Epithelial cell of esophagus (primary cell): ENCODE measurements around the gene ARHGEF1.

Experiments used
- DNase-seq: peaks from one replicate; pipeline ENCODE4 v3.0.0; 2010; ENCODE audit warnings: low read depth
- H3K4me3 ChIP-seq: 2 replicates; pipeline ENCODE4 v1.5.1; 2011; ENCODE audit warnings: mild to moderate bottlenecking, low read length, control low read depth
- CTCF ChIP-seq: IDR thresholded peaks from 2 replicates; pipeline ENCODE4 v1.5.1; 2011; ENCODE audit warnings: low read depth, mild to moderate bottlenecking, low read length, control low read depth, inconsistent platforms; ENCODE audit not compliant: insufficient read depth; ENCODE audit errors: missing control alignments

ARHGEF1 gene

GRCh38 chr19:41925208-41926003 lies 42.4 kb downstream of the ARHGEF1 start:
- H3K4me3 ChIP-seq = no peak overlapping the region
- TF ChIP-seq CTCF = no peak
- DNase-seq = no peak

GRCh38 chr19:41926028-41926762 lies 43.2 kb downstream of the ARHGEF1 start:
- TF ChIP-seq CTCF = no peak
- H3K4me3 ChIP-seq = no peak overlapping the region
- no peak for DNase-seq

- H3K4me3 ChIP-seq = no peak overlapping the region
- TF ChIP-seq CTCF = no peak
- DNase-seq = no peak
Observed at GRCh38 chr19:41926763-41927496, 43.9 kb downstream of the ARHGEF1 start.

GRCh38 chr19:41927497-41928192 lies 44.7 kb downstream of the ARHGEF1 start:
- H3K4me3 ChIP-seq = peak overlapping the region; percentile 18
- DNase-seq = no peak
- TF ChIP-seq CTCF = no peak

GRCh38 chr19:41928221-41928683 lies 45.3 kb downstream of the ARHGEF1 start, which contains the start of gene ERFL:
TSS of gene ERFL (minus strand) at chr19:41928449. CDS start at chr19:41912919, 15,530 bp downstream.
- TF ChIP-seq CTCF = no peak
- DNase-seq = no peak
- H3K4me3 ChIP-seq = peak within 1 kb of the TSS; percentile 18
